NCI-H510A treated with DMSO at 0.1 percent for 48 hours (cell line): ENCODE data around the gene MTNR1B.

ENCODE experiments used
- DNase-seq: peaks from one replicate; lab custom pipeline; 2025; lab: John Stamatoyannopoulos, UW

MTNR1B gene

GRCh38 chr11:92978271-92979111 lies 9.0 kb downstream of the MTNR1B start:
- peak; percentile 84 for DNase-seq

GRCh38 chr11:92979176-92979575 lies 9.7 kb downstream of the MTNR1B start:
- no peak for DNase-seq

GRCh38 chr11:92980312-92980711 lies 10.9 kb downstream of the MTNR1B start:
- no peak for DNase-seq

- no peak for DNase-seq
Measured at GRCh38 chr11:92981508-92982043, 12.1 kb downstream of the MTNR1B start.

- DNase-seq = no peak
Measured at GRCh38 chr11:92986585-92986984, 17.1 kb downstream of the MTNR1B start.

GRCh38 chr11:92993004-92993403 lies 23.6 kb downstream of the MTNR1B start:
- no peak for DNase-seq

- no peak for DNase-seq
Measured at GRCh38 chr11:93000511-93001476, 31.3 kb downstream of the MTNR1B start.

- DNase-seq = no peak
Measured at GRCh38 chr11:93001806-93002205, 32.4 kb downstream of the MTNR1B start.

- DNase-seq = no peak
Measured at GRCh38 chr11:93002380-93002779, 32.9 kb downstream of the MTNR1B start.

GRCh38 chr11:93005239-93005638 lies 35.8 kb downstream of the MTNR1B start:
- no peak for DNase-seq

- DNase-seq = no peak
Measured at GRCh38 chr11:93013646-93014045, 44.2 kb downstream of the MTNR1B start.

- DNase-seq = no peak
Measured at GRCh38 chr11:93016595-93016994, 47.1 kb downstream of the MTNR1B start.

- DNase-seq = no peak
Measured at GRCh38 chr11:93017821-93018690, 48.6 kb downstream of the MTNR1B start.

GRCh38 chr11:93020248-93021046 lies 51.0 kb downstream of the MTNR1B start:
- DNase-seq = no peak

- DNase-seq = no peak
Measured at GRCh38 chr11:93024369-93024768, 54.9 kb downstream of the MTNR1B start.

GRCh38 chr11:93025558-93026255 lies 56.3 kb downstream of the MTNR1B start:
- DNase-seq = no peak

GRCh38 chr11:93028960-93029522 lies 59.6 kb downstream of the MTNR1B start:
- DNase-seq = no peak

GRCh38 chr11:93031386-93031785 lies 61.9 kb downstream of the MTNR1B start:
- DNase-seq = no peak
